Neural cell (in vitro differentiated cells): Measurements from ENCODE around the gene PLIN4. TPM values are rescaled to one million over a fixed set of nuclear protein-coding genes. Genes with fewer than 3 reads are reported as not detected.

Experiments used
- H2AFZ ChIP-seq: fragments of 200-600, 300-800 bp; sonication (generic), shearing (Covaris generic); 2 replicates; pipeline ENCODE4 v1.6.0; 2014; ENCODE audit warnings: low read depth, mild to moderate bottlenecking, antibody characterized with exemption, low read length, moderate library complexity
- H3F3A ChIP-seq: fragments of 200-600 bp; shearing (Covaris generic); 2 replicates; pipeline ENCODE4 v1.6.1; 2016; ENCODE audit warnings: mild to moderate bottlenecking, moderate library complexity, mixed read lengths, antibody characterized with exemption, low read length; ENCODE audit not compliant: insufficient read depth, poor library complexity, severe bottlenecking
- H3K27ac ChIP-seq: fragments of 200-600, 300-800 bp; sonication (generic), shearing (Covaris generic); 2 replicates; pipeline ENCODE4 v1.5.1; 2014; ENCODE audit warnings: mild to moderate bottlenecking, low read length, moderate library complexity
- H3K27me3 ChIP-seq: fragments of 300-800, 200-600 bp; sonication (generic), shearing (Covaris generic); 2 replicates; pipeline ENCODE4 v1.6.0; 2014; ENCODE audit warnings: mild to moderate bottlenecking, low read depth, low read length, moderate library complexity; ENCODE audit not compliant: insufficient read depth
- H3K36me3 ChIP-seq: fragments of 300-800, 200-600 bp; sonication (generic), shearing (Covaris generic); 2 replicates; pipeline ENCODE4 v1.5.1; 2014; ENCODE audit warnings: mild to moderate bottlenecking, antibody characterized with exemption, low read length, moderate library complexity; ENCODE audit not compliant: insufficient read depth
- H3K4me2 ChIP-seq: fragments of 300-800, 200-600 bp; sonication (generic), shearing (Covaris generic); 2 replicates; pipeline ENCODE4 v1.6.0; 2014; ENCODE audit warnings: mild to moderate bottlenecking, low read length
- H3K4me3 ChIP-seq: fragments of 300-800, 200-600 bp; sonication (generic), shearing (Covaris generic); 2 replicates; pipeline ENCODE4 v1.5.1; 2014; ENCODE audit warnings: mild to moderate bottlenecking, low read length, moderate library complexity
- H3K79me2 ChIP-seq: fragments of 200-600 bp; shearing (Covaris generic); replicated peaks from 2 replicates; pipeline ENCODE4 v1.6.0; 2014; ENCODE audit warnings: mild to moderate bottlenecking, low read length, moderate library complexity; ENCODE audit not compliant: insufficient read depth
- H3K9ac ChIP-seq: fragments of 300-800, 200-600 bp; sonication (generic), shearing (Covaris generic); 2 replicates; pipeline ENCODE4 v1.6.1; 2016; ENCODE audit warnings: mild to moderate bottlenecking, low read length, mixed read lengths
- H3K9me2 ChIP-seq: fragments of 200-600 bp; shearing (Covaris generic); 2 replicates; pipeline ENCODE4 v1.6.1; 2016; ENCODE audit warnings: mild to moderate bottlenecking, low read length, mixed read lengths; ENCODE audit not compliant: insufficient read depth
- H3K9me3 ChIP-seq: fragments of 200-600, 300-800 bp; sonication (generic), shearing (Covaris generic); 2 replicates; pipeline ENCODE4 v1.6.1; 2016; ENCODE audit warnings: mild to moderate bottlenecking, mixed run types, low read length, moderate library complexity, mixed read lengths
- H4K20me1 ChIP-seq: fragments of 200-600 bp; shearing (Covaris generic); 2 replicates; pipeline ENCODE4 v1.6.1; 2016; ENCODE audit warnings: mild to moderate bottlenecking, mixed run types; ENCODE audit not compliant: insufficient read depth
- EP300 ChIP-seq: fragments of 450-650 bp; conservative IDR thresholded peaks from 2 replicates; pipeline ENCODE4 v1.6.1; 2014; ENCODE audit warnings: antibody characterized with exemption, mild to moderate bottlenecking, moderate library complexity; ENCODE audit not compliant: poor library complexity, severe bottlenecking
- EZH2 ChIP-seq: fragments of 200-600, 300-800 bp; shearing (Covaris generic), sonication (generic); IDR thresholded peaks from 2 replicates; pipeline ENCODE4 v1.6.1; 2014; ENCODE audit warnings: antibody characterized with exemption, low read length, borderline replicate concordance, mild to moderate bottlenecking; ENCODE audit not compliant: insufficient read depth, poor library complexity, severe bottlenecking
- MXI1 ChIP-seq: fragments of 450-650 bp; conservative IDR thresholded peaks from 2 replicates; pipeline ENCODE4 v1.6.1; 2014; ENCODE audit warnings: antibody characterized with exemption, mild to moderate bottlenecking; ENCODE audit not compliant: poor library complexity, severe bottlenecking
- POLR2AphosphoS5 ChIP-seq: IDR thresholded peaks from 2 replicates; pipeline ENCODE4 v1.6.1; 2012
- RAD21 ChIP-seq: fragments of 450-650 bp; conservative IDR thresholded peaks from 2 replicates; pipeline ENCODE4 v1.6.1; 2014; ENCODE audit warnings: antibody characterized with exemption, mild to moderate bottlenecking, moderate library complexity
- SMC3 ChIP-seq: fragments of 450-650 bp; conservative IDR thresholded peaks from 2 replicates; pipeline ENCODE4 v1.6.1; 2014; ENCODE audit warnings: antibody characterized with exemption, mild to moderate bottlenecking, moderate library complexity; ENCODE audit not compliant: poor library complexity
- TAF1 ChIP-seq: IDR thresholded peaks from 2 replicates; pipeline ENCODE4 v1.6.1; 2012; ENCODE audit warnings: low read depth
- polyA plus RNA-seq: library from polyadenylated mRNA; depleted of rRNA; stranded (reverse); fragments of >200 nt; gene quantifications from 2 replicates; pipeline ENCODE4 v1.2.3, GENCODE V29; 2014
- TF ChIP-seq, protein P1 (sequence below): IDR thresholded peaks from 2 replicates; pipeline ENCODE4 v1.6.1; 2012; ENCODE audit warnings: borderline replicate concordance
- TF ChIP-seq, protein P2 (sequence below): fragments of 450-650 bp; IDR thresholded peaks from 2 replicates; pipeline ENCODE4 v1.5.1; 2014; ENCODE audit warnings: antibody characterized with exemption, mild to moderate bottlenecking, moderate library complexity; ENCODE audit not compliant: poor library complexity, severe bottlenecking

Gene PLIN4
- polyA plus RNA-seq, 1 donor from 2014 or later, result not detected

DNA sequence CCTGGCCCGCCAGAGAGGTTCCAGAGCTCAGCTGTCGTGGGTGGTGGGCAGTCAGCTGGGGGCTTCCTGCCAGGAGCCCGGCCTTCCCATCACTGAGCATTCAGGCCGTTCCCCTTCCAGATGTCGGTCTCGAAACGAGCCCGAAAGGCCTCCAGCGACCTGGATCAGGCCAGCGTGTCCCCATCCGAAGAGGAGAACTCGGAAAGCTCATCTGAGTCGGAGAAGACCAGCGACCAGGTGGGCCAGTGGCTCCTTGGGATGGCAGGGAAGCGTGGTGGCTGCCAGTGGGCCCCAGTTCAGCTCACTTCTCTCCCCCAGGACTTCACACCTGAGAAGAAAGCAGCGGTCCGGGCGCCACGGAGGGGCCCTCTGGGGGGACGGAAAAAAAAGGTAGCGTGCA, 26.8 kb downstream of the PLIN4 start:
- Histone ChIP-seq H3K4me3 (no peak overlapping the region), H3K27me3 (no peaks in the 10 kb centered on the region), H4K20me1 (no peaks in the 10 kb centered on the region), H3K36me3 (no peaks in the 10 kb centered on the region), H3K79me2 (no peaks in the 10 kb centered on the region), H3K9me2 (no peaks in the 10 kb centered on the region), H3K27ac (no peak overlapping the region), H3K9ac (no peak overlapping the region), H3K4me2 (no peak overlapping the region), H3F3A (no peaks in the 10 kb centered on the region), H2AFZ (no peak overlapping the region), H3K9me3 (no peaks in the 10 kb centered on the region)
- TF ChIP-seq, protein P1, sequence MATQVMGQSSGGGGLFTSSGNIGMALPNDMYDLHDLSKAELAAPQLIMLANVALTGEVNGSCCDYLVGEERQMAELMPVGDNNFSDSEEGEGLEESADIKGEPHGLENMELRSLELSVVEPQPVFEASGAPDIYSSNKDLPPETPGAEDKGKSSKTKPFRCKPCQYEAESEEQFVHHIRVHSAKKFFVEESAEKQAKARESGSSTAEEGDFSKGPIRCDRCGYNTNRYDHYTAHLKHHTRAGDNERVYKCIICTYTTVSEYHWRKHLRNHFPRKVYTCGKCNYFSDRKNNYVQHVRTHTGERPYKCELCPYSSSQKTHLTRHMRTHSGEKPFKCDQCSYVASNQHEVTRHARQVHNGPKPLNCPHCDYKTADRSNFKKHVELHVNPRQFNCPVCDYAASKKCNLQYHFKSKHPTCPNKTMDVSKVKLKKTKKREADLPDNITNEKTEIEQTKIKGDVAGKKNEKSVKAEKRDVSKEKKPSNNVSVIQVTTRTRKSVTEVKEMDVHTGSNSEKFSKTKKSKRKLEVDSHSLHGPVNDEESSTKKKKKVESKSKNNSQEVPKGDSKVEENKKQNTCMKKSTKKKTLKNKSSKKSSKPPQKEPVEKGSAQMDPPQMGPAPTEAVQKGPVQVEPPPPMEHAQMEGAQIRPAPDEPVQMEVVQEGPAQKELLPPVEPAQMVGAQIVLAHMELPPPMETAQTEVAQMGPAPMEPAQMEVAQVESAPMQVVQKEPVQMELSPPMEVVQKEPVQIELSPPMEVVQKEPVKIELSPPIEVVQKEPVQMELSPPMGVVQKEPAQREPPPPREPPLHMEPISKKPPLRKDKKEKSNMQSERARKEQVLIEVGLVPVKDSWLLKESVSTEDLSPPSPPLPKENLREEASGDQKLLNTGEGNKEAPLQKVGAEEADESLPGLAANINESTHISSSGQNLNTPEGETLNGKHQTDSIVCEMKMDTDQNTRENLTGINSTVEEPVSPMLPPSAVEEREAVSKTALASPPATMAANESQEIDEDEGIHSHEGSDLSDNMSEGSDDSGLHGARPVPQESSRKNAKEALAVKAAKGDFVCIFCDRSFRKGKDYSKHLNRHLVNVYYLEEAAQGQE, result no peak

DNA sequence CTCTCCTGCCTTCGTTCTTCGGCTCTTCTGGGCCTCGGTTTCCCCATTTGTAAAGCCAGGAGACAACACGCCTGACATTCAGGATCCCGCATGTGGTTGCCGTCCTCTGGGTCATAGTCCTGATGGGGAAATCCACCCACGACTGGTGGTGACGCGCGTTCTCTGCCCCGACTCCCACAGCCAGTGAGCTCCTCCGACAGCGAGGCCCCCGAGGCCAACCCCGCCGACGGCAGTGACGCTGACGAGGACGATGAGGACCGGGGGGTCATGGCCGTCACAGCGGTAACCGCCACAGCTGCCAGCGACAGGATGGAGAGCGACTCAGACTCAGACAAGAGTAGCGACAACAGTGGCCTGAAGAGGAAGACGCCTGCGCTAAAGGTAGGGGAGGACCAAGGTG, 29.8 kb downstream of the PLIN4 start:
- no peaks in the 10 kb centered on the region for H3K79me2 ChIP-seq
- H3K27me3 ChIP-seq, result no peaks in the 10 kb centered on the region
- H3K27ac ChIP-seq, result no peak overlapping the region
- no peaks in the 10 kb centered on the region for H3F3A ChIP-seq
- TF ChIP-seq, protein P2, sequence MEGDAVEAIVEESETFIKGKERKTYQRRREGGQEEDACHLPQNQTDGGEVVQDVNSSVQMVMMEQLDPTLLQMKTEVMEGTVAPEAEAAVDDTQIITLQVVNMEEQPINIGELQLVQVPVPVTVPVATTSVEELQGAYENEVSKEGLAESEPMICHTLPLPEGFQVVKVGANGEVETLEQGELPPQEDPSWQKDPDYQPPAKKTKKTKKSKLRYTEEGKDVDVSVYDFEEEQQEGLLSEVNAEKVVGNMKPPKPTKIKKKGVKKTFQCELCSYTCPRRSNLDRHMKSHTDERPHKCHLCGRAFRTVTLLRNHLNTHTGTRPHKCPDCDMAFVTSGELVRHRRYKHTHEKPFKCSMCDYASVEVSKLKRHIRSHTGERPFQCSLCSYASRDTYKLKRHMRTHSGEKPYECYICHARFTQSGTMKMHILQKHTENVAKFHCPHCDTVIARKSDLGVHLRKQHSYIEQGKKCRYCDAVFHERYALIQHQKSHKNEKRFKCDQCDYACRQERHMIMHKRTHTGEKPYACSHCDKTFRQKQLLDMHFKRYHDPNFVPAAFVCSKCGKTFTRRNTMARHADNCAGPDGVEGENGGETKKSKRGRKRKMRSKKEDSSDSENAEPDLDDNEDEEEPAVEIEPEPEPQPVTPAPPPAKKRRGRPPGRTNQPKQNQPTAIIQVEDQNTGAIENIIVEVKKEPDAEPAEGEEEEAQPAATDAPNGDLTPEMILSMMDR, result no peak
- TF ChIP-seq SMC3, result no peak
- no peak for TF ChIP-seq POLR2AphosphoS5
- no peak for TF ChIP-seq MXI1
- no peak for TF ChIP-seq TAF1
- TF ChIP-seq RAD21, result no peak
- TF ChIP-seq EZH2, result no peak
- TF ChIP-seq, protein P1, result no peak
- TF ChIP-seq EP300, result no peak
- no peak overlapping the region for H2AFZ ChIP-seq
- H3K36me3 ChIP-seq, result no peaks in the 10 kb centered on the region
- no peaks in the 10 kb centered on the region for H4K20me1 ChIP-seq
- no peak overlapping the region for H3K4me3 ChIP-seq
- no peaks in the 10 kb centered on the region for H3K9me2 ChIP-seq
- no peak overlapping the region for H3K9ac ChIP-seq
- no peaks in the 10 kb centered on the region for H3K9me3 ChIP-seq
- H3K4me2 ChIP-seq, result no peak overlapping the region
